ENCODE data around the gene MEX3B.

GRCh38 chr15:82052751-82053150, 6.9 kb upstream of the MEX3B start:
- TF ChIP-seq EZH2 (IDR thresholded peaks at IDR 0.05; ENCODE audit: borderline replicate concordance, low read depth, low read length, severe bottlenecking) (no peak), CTCF (IDR thresholded peaks at IDR 0.05; ENCODE audit: extremely low read depth in 1 of 2, insufficient read depth in 1 of 2, low read depth in 1 of 2, low read length in 2 of 2) (no peak), MYC (IDR thresholded peaks at IDR 0.05; ENCODE audit: low read depth, low read length) (no peak), POLR2AphosphoS5 (IDR thresholded peaks at IDR 0.05; ENCODE audit: insufficient read depth, low read depth, low read length) (no peak), POLR2A (IDR thresholded peaks at IDR 0.05; ENCODE audit: low read depth, low read length) (no peak), JUN (IDR thresholded peaks at IDR 0.05; ENCODE audit: borderline replicate concordance, insufficient read depth, insufficient read length, low read depth) (no peak), GATA2 (IDR thresholded peaks at IDR 0.05; ENCODE audit: insufficient read depth, insufficient read length, low read depth, low read length) (no peak), FOS (IDR thresholded peaks at IDR 0.05; ENCODE audit: borderline replicate concordance, insufficient read depth, low read length) (no peak), MAX (IDR thresholded peaks at IDR 0.05; ENCODE audit: insufficient read depth, insufficient read length) (no peak)
